ENCODE results near the gene ADGRG1.

GRCh38 chr16:57612494-57612893 is 15.9 kb upstream of the ADGRG1 start:
- no peak for TF ChIP-seq CTCF (IDR thresholded peaks at IDR 0.05)
- TF ChIP-seq NR1H2 (CRISPR knock-in tag; IDR thresholded peaks at IDR 0.05): no peak
